Activated CD8-positive, alpha-beta memory T cell treated with anti-CD3 and anti-CD28 coated beads, Interleukin-2, amount 10 ng/mL, durations not matched to agents 7 days and 5 days (primary cell): Measurements from ENCODE around the gene LARP4B. TPM values are rescaled to one million over a fixed set of nuclear protein-coding genes. Genes with fewer than 3 reads are reported as not detected.

Experiments
- ATAC-seq: fragments of 150-1000 bp; cut with Tn5 transposase; one replicate; pipeline ENCODE4 v1.10.0; 2021; ENCODE audit warnings: moderate library complexity
- CTCF ChIA-PET: fragments of 350-600 bp; sonication (Branson Sonifier 250); formaldehyde crosslinking; loops from one replicate; lab custom pipeline; 2021; ENCODE audit warnings: antibody characterized with exemption; lab: Charles Lee
- DNase-seq: peaks from one replicate; pipeline ENCODE4 v3.0.0-alpha.2; 2020
- H3K27ac Mint-ChIP-seq: one replicate; pipeline ENCODE4 v1.8.0; 2021; ENCODE audit warnings: mild to moderate bottlenecking, mixed read lengths
- H3K27me3 Mint-ChIP-seq: one replicate; pipeline ENCODE4 v1.8.0; 2021; ENCODE audit warnings: mixed read lengths
- H3K36me3 Mint-ChIP-seq: one replicate; pipeline ENCODE4 v1.8.0; 2021; ENCODE audit warnings: mild to moderate bottlenecking, mixed read lengths
- H3K4me1 Mint-ChIP-seq: one replicate; pipeline ENCODE4 v1.8.0; 2021; ENCODE audit warnings: mixed read lengths
- H3K4me3 Mint-ChIP-seq: one replicate; pipeline ENCODE4 v1.8.0; 2021; ENCODE audit warnings: mild to moderate bottlenecking, moderate library complexity, mixed read lengths
- H3K9me3 Mint-ChIP-seq: one replicate; pipeline ENCODE4 v1.8.0; 2022; ENCODE audit warnings: low read depth, mixed read lengths
- total RNA-seq, 2 experiments: library from RNA; stranded (reverse); gene quantifications; one replicate each; pipeline ENCODE4 v1.2.3, GENCODE V29; 2021

Gene LARP4B
- total RNA-seq, 2 experiments from 2014 or later = 126 to 135 TPM

DNA sequence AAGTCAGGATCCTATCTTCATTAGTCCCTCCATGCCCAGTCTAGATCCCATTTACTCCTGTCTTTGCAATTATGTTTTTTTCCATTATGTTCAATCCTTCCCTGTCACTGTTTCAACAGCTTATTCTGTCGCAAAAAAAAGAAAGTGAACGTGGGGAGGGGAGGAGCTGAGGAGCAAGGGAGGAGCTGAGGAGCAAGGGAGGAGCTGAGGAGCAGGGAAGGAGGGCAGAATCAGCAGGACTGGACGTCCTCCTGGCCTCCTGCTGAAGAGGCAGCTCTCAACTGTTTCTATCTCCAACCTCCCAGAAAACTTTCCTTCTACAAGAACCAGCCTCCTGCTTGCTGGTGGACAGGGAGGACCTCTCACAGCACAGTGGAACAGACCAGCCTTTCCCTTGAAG lies 26.0 kb downstream of the LARP4B start:
- DNase-seq (no peak), ATAC-seq (no peak)
- Mint-ChIP-seq H3K27ac (no peak overlapping the region), H3K4me1 (peaks cover 20% of the 10 kb centered on the region), H3K9me3 (no peaks in the 10 kb centered on the region), H3K27me3 (no peaks in the 10 kb centered on the region), H3K36me3 (peaks cover 27% of the 10 kb centered on the region), H3K4me3 (no peak overlapping the region)
- CTCF ChIA-PET = no interaction called here

DNA sequence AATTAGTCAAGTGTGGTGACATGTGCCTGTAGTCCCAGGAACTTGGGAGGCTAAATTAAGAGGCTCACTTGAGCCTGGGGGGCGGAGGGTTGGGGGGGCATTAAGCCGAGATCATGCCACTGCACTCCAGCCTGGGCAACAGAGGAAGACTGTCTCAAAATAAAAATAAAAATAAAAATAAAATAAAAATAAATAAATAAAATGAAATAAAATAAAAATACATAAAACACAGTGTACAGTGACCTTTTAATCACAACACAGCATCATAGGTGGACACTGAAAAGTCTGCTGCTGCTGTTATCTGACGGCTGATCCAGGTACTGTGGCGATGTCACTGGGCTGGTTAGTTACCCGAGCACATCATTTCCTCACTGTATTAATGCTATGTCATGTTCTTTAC lies 27.1 kb downstream of the LARP4B start:
- CTCF ChIA-PET = no interaction called here
- H3K9me3 Mint-ChIP-seq = no peaks in the 10 kb centered on the region
- ATAC-seq = no peak
- DNase-seq = no peak
- H3K4me1 Mint-ChIP-seq = peaks cover 20% of the 10 kb centered on the region
- H3K27ac Mint-ChIP-seq = no peak overlapping the region
- H3K27me3 Mint-ChIP-seq = no peaks in the 10 kb centered on the region
- H3K36me3 Mint-ChIP-seq = peaks cover 24% of the 10 kb centered on the region
- no peak overlapping the region for H3K4me3 Mint-ChIP-seq

DNA sequence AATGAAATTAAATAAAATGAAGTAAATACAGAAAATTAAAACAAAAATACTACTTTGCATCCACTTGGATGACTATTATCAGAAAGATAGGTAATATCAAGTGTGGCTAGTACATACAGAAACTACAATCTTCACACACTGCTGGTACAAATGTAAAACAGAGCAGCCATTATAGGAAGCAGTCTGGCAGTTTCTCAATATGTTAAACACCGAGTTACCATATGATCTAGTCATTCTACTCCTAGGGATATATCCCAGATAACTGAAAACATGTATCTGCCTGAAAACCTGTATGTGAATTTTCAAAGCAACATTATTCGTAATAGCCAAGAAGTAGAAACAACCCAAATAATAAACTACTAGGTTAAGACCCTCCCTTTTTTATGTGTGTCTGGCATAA lies 33.4 kb downstream of the LARP4B start:
- ATAC-seq = no peak
- DNase-seq = no peak
- Mint-ChIP-seq H3K9me3 (no peaks in the 10 kb centered on the region), H3K4me3 (no peak overlapping the region), H3K36me3 (peaks cover 17% of the 10 kb centered on the region), H3K4me1 (peaks cover 18% of the 10 kb centered on the region), H3K27me3 (no peaks in the 10 kb centered on the region), H3K27ac (no peak overlapping the region)
- CTCF ChIA-PET = no interaction called here

DNA sequence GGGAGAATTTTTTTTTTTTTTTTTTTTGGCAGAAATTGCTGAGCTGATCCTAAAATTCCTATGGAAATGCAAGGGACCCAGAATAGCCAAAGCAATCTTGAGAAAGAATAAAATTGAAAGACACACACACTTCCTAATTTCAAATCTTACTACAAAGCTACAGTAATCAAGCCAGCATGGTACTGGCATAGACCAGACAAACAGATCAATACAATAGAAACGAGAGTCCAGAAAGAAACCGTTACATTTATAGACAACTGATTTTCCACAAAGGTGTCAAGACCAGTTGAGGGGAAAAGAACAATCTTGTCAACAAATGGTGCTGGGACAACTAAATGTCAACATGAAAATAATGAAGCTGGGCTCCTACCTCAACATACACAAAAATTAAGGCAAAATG lies 34.5 kb downstream of the LARP4B start:
- no peak for DNase-seq
- CTCF ChIA-PET = no interaction called here
- Mint-ChIP-seq H3K27ac (no peak overlapping the region), H3K9me3 (no peaks in the 10 kb centered on the region), H3K27me3 (no peaks in the 10 kb centered on the region), H3K36me3 (peaks cover 13% of the 10 kb centered on the region), H3K4me1 (peaks cover 16% of the 10 kb centered on the region), H3K4me3 (no peak overlapping the region)
- ATAC-seq = no peak

DNA sequence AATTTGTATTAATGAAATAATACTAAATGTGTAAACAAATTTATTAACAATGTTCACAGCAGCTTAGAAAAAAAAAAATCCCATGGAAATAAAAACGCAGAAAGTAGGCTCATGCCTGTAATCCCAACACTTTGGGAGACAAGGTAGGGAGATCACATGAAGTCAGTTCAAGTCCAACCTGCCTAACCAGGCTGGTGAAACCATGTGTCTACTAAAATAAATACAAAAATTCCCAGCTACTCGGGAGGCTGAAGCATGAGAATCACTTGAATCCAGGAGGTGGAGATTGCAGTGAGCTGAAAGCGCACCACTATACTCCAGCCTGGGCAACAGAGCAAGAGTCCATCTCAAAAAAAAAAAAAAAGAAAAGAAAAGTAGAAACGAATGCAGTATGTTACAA lies 36.2 kb downstream of the LARP4B start:
- no peaks in the 10 kb centered on the region for H3K27me3 Mint-ChIP-seq
- CTCF ChIA-PET = no interaction called here
- H3K36me3 Mint-ChIP-seq = peaks cover 8% of the 10 kb centered on the region
- H3K9me3 Mint-ChIP-seq = no peaks in the 10 kb centered on the region
- H3K4me3 Mint-ChIP-seq = no peak overlapping the region
- ATAC-seq (no peak), DNase-seq (no peak)
- peaks cover 16% of the 10 kb centered on the region for H3K4me1 Mint-ChIP-seq
- no peak overlapping the region for H3K27ac Mint-ChIP-seq

DNA sequence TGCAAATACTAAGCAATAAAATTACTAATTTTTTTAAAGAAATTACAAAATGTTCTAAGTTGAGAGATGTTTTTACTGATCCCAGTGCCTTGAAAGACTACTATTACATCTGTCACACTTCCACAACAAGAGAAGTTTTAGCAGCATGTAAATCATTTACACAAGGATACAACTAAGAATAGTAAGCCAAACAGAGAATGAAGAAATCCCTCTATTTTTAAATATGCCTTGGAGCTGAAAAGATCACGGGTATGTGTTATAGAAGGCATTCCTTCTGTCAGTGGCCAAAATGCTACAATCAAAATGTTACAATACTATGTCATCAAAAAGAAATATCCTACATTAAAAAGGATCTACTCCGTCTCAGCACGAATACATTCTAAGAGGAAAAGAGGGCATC lies 52.6 kb downstream of the LARP4B start:
- no peak for DNase-seq
- Mint-ChIP-seq H3K36me3 (peaks cover 42% of the 10 kb centered on the region), H3K4me3 (no peak overlapping the region), H3K4me1 (no peaks in the 10 kb centered on the region), H3K27me3 (no peaks in the 10 kb centered on the region), H3K27ac (no peak overlapping the region), H3K9me3 (no peaks in the 10 kb centered on the region)
- CTCF ChIA-PET = no interaction called here
- ATAC-seq = no peak

DNA sequence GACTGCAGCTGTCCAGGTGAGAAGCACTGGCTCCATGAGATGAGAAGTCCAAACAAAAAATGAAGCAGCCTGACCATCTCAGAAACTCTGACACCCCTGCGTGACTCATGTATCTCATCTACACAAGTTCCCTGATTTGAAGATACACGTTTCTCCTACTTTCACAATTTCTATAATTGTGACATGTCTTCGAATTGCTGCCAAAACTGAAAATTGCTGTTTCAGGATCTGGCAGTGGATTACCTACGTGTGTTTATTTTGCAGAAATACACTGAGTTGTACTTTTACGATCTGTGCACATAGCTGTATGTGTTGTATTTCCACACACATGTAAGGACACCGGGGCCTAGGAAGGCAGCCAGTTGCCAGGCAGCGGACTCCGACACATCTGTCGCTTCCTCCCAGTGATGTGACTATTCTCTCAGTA lies 53.2 kb downstream of the LARP4B start:
- Mint-ChIP-seq H3K4me1 (no peaks in the 10 kb centered on the region), H3K4me3 (no peak overlapping the region), H3K9me3 (no peaks in the 10 kb centered on the region), H3K27ac (no peak overlapping the region), H3K36me3 (peaks cover 40% of the 10 kb centered on the region), H3K27me3 (no peaks in the 10 kb centered on the region)
- no peak for DNase-seq
- CTCF ChIA-PET = no interaction called here
- no peak for ATAC-seq

DNA sequence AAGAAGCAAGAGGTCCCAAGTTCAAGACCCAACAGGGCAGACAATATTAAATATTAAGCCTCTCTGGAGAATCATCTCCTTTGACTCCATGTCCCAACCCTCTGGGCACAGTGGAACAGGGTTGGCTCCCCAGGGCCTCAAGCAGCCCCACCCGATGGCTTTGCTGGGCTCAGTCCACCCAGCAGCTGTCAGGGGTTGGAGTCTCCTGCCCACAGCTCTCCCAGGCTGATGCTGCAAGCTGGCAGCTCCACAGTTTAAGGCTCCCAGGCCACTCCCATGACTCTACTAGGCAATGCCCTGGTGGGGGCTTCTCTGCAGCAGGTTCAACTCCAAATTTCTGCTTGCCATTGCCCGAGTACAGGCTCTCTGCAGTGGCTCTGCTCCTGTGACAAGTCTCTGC lies 55.1 kb downstream of the LARP4B start:
- no peak for ATAC-seq

DNA sequence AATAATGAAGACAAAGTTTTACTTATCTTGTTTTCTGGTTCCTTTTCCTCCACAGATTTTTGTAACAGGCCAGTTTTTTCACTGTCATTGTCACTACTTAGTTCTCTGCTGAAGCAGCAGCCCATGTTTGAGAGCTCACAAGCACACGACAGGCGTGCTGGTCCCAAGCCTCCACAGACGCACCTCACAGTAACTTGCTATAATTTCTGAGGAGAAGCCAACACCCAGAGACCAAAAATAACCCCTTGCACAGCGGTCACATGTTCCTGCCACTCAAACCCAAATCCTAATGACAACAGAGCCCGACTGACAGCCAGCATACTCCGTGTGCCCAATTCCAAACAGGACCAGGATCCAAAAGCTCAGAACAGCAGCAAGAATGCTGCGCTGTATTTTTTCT lies 58.5 kb downstream of the LARP4B start:
- Mint-ChIP-seq H3K27me3 (no peaks in the 10 kb centered on the region), H3K9me3 (no peaks in the 10 kb centered on the region), H3K4me3 (no peak overlapping the region), H3K27ac (no peak overlapping the region), H3K36me3 (peaks cover 32% of the 10 kb centered on the region), H3K4me1 (peaks cover 16% of the 10 kb centered on the region)
- ATAC-seq (no peak), DNase-seq (no peak)
- CTCF ChIA-PET = interaction anchor here (0.6 kb wide), 1 partner anchor 599 kb away, joined by 3 read pairs; no protein-coding TSS in a partner anchor

More for the DNA sequence above, 55.1 kb downstream of the LARP4B start:
- H3K27ac Mint-ChIP-seq = no peak overlapping the region
- no peaks in the 10 kb centered on the region for H3K27me3 Mint-ChIP-seq
- CTCF ChIA-PET = no interaction called here
- H3K36me3 Mint-ChIP-seq = peaks cover 32% of the 10 kb centered on the region
- DNase-seq = no peak
- H3K4me3 Mint-ChIP-seq = no peak overlapping the region
- no peaks in the 10 kb centered on the region for H3K4me1 Mint-ChIP-seq
- H3K9me3 Mint-ChIP-seq = no peaks in the 10 kb centered on the region

DNA sequence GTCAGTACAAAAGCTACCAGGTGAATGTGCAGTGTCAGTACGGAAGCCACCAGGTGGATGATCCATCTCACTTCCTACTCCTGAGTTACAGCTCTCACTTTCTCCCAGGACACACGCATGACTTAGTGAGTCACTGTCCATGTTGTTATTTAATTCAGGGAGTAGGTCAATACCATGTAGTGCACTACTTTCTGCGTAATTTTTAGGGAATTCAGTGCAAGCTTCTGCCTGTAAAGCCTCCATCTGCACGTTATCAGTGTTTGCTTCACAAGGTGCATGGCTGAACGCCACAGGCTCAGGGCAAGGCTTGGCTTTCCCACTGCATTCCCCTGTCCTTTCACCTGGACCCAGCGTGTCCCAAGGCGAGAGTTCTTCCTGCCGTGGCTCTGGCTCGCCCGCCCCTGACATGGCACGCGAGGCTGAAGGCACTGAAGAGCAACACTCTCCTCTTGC lies 59.5 kb downstream of the LARP4B start:
- DNase-seq (no peak), ATAC-seq (no peak)
- no peaks in the 10 kb centered on the region for H3K9me3 Mint-ChIP-seq
- peaks cover 28% of the 10 kb centered on the region for H3K36me3 Mint-ChIP-seq
- H3K27me3 Mint-ChIP-seq = no peaks in the 10 kb centered on the region
- peaks cover 18% of the 10 kb centered on the region for H3K4me1 Mint-ChIP-seq
- H3K4me3 Mint-ChIP-seq = no peak overlapping the region
- CTCF ChIA-PET = no interaction called here
- no peak overlapping the region for H3K27ac Mint-ChIP-seq

DNA sequence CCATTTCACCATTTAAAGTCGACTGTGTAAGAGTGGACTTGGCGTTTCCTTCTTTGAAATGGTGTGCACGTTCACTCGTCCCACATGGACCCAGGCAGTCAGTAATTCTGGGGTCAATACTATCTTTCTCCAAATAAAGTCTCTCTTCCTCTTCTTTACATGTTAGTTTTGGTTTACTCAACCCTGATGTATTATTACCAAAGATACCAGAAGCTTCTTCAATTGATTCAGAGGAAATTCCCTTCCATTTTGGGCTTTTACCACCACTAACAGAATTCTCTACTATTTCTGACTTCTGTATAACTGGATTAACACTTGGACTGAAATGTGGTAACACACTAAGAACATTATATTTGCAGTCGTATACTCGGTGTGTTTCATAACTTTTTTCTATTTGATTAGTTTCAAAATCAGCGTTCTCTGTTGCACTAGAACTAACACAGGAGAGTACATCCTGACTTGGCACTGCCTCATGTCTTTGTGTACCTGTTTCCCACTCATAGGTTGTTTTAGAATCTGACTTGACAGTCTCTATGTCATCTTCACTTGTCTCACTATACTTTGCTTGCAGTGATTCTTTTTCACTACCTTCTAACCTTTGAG lies 60.8 kb downstream of the LARP4B start:
- Mint-ChIP-seq H3K4me3 (no peak overlapping the region), H3K36me3 (peaks cover 27% of the 10 kb centered on the region), H3K27me3 (no peaks in the 10 kb centered on the region), H3K9me3 (no peaks in the 10 kb centered on the region), H3K27ac (peak overlapping the region; percentile 25), H3K4me1 (peaks cover 24% of the 10 kb centered on the region)
- CTCF ChIA-PET = no interaction called here
- DNase-seq (no peak), ATAC-seq (no peak)

DNA sequence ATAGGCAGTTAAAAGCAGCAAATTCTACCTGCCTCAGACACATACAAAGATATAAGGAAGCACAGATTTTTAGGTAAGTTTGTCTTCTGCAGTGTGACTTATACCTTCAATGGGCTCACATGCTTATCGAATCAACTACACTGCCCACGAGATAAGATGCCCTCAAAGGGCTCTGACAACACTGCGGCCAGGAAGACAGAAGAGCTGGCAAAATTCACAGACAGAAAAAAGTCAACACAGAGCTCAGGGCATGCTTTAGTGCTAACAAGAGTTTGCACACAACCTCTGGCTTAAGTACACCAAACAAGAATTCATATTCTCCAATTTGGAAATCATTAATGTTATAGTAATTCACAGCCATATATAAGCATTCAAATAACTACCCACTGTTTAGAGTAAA lies 62.3 kb downstream of the LARP4B start:
- CTCF ChIA-PET = no interaction called here
- H3K36me3 Mint-ChIP-seq = peaks cover 32% of the 10 kb centered on the region
- DNase-seq (no peak), ATAC-seq (no peak)
- H3K9me3 Mint-ChIP-seq = no peaks in the 10 kb centered on the region
- H3K4me1 Mint-ChIP-seq = peaks cover 24% of the 10 kb centered on the region
- no peak overlapping the region for H3K27ac Mint-ChIP-seq
- H3K4me3 Mint-ChIP-seq = no peak overlapping the region
- no peaks in the 10 kb centered on the region for H3K27me3 Mint-ChIP-seq

DNA sequence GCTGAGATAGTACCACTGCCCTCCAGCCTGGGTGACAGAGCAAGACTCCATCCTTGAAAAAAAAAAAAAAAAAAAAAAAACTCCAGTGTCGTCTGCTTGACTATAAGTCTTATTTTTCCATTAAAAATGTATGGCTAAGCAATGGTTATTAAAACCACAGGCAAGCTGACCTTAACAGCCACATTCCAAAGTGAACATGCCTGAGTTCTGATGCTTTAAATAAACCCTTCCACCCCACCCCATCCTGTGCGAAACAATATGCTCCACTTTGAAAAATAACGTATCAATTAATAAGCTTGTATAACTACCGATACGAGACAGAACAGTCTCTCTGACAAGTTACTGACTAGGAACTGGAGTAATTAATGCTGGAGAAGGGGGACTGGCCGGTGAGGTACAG lies 63.7 kb downstream of the LARP4B start:
- Mint-ChIP-seq H3K27ac (no peak overlapping the region), H3K27me3 (no peaks in the 10 kb centered on the region), H3K36me3 (peaks cover 41% of the 10 kb centered on the region), H3K4me1 (peaks cover 24% of the 10 kb centered on the region), H3K4me3 (no peak overlapping the region), H3K9me3 (no peaks in the 10 kb centered on the region)
- CTCF ChIA-PET = no interaction called here
- DNase-seq (no peak), ATAC-seq (no peak)

DNA sequence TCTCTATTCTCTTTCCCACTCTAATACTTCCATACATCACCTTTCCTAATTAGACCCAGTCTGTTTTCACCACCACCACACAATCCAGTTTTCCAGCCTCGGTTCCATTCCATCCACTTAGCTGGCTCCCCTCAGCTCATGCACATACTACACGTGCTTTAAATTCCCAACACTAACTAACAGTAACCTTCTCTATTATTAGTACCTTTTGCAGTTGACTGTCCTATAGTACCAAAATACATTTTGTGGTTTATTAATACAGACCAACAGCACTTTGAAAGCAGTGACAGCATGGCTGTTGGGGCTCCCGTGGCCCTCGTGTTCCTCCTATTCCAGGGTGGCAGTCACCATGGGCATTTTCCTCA lies 64.9 kb downstream of the LARP4B start:
- Mint-ChIP-seq H3K9me3 (no peaks in the 10 kb centered on the region), H3K27me3 (no peaks in the 10 kb centered on the region), H3K36me3 (peaks cover 46% of the 10 kb centered on the region), H3K4me1 (peaks cover 24% of the 10 kb centered on the region), H3K4me3 (no peak overlapping the region), H3K27ac (no peak overlapping the region)
- DNase-seq = no peak
- ATAC-seq = no peak
- CTCF ChIA-PET = no interaction called here
